Liver (tissue), 9 donors: ENCODE measurements around the gene C1orf21. TPM values are rescaled to one million over a fixed set of nuclear protein-coding genes. Genes with fewer than 3 reads are reported as not detected.

Experiments used
- DNase-seq: peaks from one replicate; pipeline ENCODE4 v3.0.0-alpha.2; 2017; ENCODE audit warnings: low spot score
- H3K27ac ChIP-seq, 2 donors: one replicate each; pipeline ENCODE4 v1.7.0; 2013; ENCODE audit warnings: inconsistent platforms in 2 of 2, low read length in 2 of 2, control low read depth in 1 of 2, low read depth in 1 of 2, mild to moderate bottlenecking in 1 of 2
- H3K27me3 ChIP-seq, 4 donors: one replicate each; pipeline versions ENCODE4 v1.6.1 to v1.7.0; 2013; ENCODE audit warnings: low read length in 3 of 4, inconsistent platforms in 1 of 4, mild to moderate bottlenecking in 1 of 4, moderate library complexity in 1 of 4; ENCODE audit not compliant: control insufficient read depth in 4 of 4, insufficient read depth in 4 of 4
- H3K36me3 ChIP-seq, 4 donors: one replicate each; pipeline versions ENCODE4 v1.6.1 to v1.7.0; 2013; ENCODE audit warnings: low read length in 3 of 4, mild to moderate bottlenecking in 3 of 4, low read depth in 1 of 4, moderate library complexity in 1 of 4; ENCODE audit not compliant: control insufficient read depth in 4 of 4, insufficient read depth in 3 of 4
- H3K4me1 ChIP-seq, 4 donors: one replicate each; pipeline versions ENCODE4 v1.6.1 to v1.7.0; 2013; ENCODE audit warnings: low read length in 3 of 4, mild to moderate bottlenecking in 3 of 4, moderate library complexity in 1 of 4; ENCODE audit not compliant: control insufficient read depth in 4 of 4, insufficient read depth in 4 of 4
- H3K4me3 ChIP-seq, 3 donors: one replicate each; pipeline versions ENCODE4 v1.6.1 to v1.7.0; 2013; ENCODE audit warnings: low read length in 3 of 3, control low read depth in 1 of 3, low read depth in 1 of 3, mild to moderate bottlenecking in 1 of 3
- H3K9ac ChIP-seq, 2 donors: one replicate each; pipeline ENCODE4 v1.7.0; 2013; ENCODE audit warnings: low read length in 2 of 2, mild to moderate bottlenecking in 2 of 2, moderate library complexity in 2 of 2, control low read depth in 1 of 2, low read depth in 1 of 2
- H3K9me3 ChIP-seq, 4 donors: one replicate each; pipeline versions ENCODE4 v1.6.1 to v1.7.0; 2013; ENCODE audit warnings: low read length in 3 of 4; ENCODE audit not compliant: control insufficient read depth in 4 of 4
- CTCF ChIP-seq: fragments of 150-350 bp; IDR thresholded peaks from 2 replicates; pipeline ENCODE4 v1.5.1; 2017; ENCODE audit warnings: improper control_type of control experiment, low read depth, low read length; ENCODE audit not compliant: missing input control
- EGR1 ChIP-seq, 2 donors: IDR thresholded peaks; 2 replicates each; pipeline ENCODE4 v1.6.1; 2016 to 2018; ENCODE audit warnings: antibody characterized with exemption in 2 of 2, low read depth in 2 of 2
- FOXA1 ChIP-seq: IDR thresholded peaks from 2 replicates; pipeline ENCODE4 v1.6.1; 2016; ENCODE audit warnings: antibody characterized with exemption
- GABPA ChIP-seq, 2 donors: IDR thresholded peaks in 1 of 2; conservative IDR thresholded peaks in 1 of 2; 2 replicates each; pipeline ENCODE4 v1.6.1; 2016; ENCODE audit warnings: antibody characterized with exemption in 2 of 2, mild to moderate bottlenecking in 1 of 2, moderate library complexity in 1 of 2
- HNF4A ChIP-seq, 2 donors: conservative IDR thresholded peaks; 2 replicates each; pipeline ENCODE4 v1.6.1; 2016; ENCODE audit warnings: antibody characterized with exemption in 2 of 2, mild to moderate bottlenecking in 2 of 2
- HNF4G ChIP-seq: IDR thresholded peaks from 2 replicates; pipeline ENCODE4 v1.6.1; 2016; ENCODE audit warnings: antibody characterized with exemption
- JUND ChIP-seq, 2 donors: IDR thresholded peaks; 2 replicates each; pipeline ENCODE4 v1.6.1; 2016; ENCODE audit warnings: antibody characterized with exemption in 2 of 2
- NR2F2 ChIP-seq: IDR thresholded peaks from 2 replicates; pipeline ENCODE4 v1.6.1; 2016; ENCODE audit warnings: antibody characterized with exemption
- RXRA ChIP-seq, 2 donors: IDR thresholded peaks; 2 replicates each; pipeline ENCODE4 v1.6.1; 2017 to 2018; ENCODE audit warnings: antibody characterized with exemption in 2 of 2, mild to moderate bottlenecking in 1 of 2
- SP1 ChIP-seq: IDR thresholded peaks from 2 replicates; pipeline ENCODE4 v1.6.1; 2018; ENCODE audit warnings: antibody characterized with exemption, mild to moderate bottlenecking
- TAF1 ChIP-seq: conservative IDR thresholded peaks from 2 replicates; pipeline ENCODE4 v1.6.1; 2016; ENCODE audit warnings: antibody characterized with exemption, mild to moderate bottlenecking
- YY1 ChIP-seq: IDR thresholded peaks from 2 replicates; pipeline ENCODE4 v1.6.1; 2016; ENCODE audit warnings: antibody characterized with exemption, mild to moderate bottlenecking
- WGBS: extraction: QIAGEN DNeasy Blood & Tissue Kit; methylation state at CpG from one replicate; pipeline ENCODE4 v1.1.7; 2013; 5-methylcytosine and 5-hydroxymethylcytosine counted together
- polyA plus RNA-seq, 2 donors: library from polyadenylated mRNA; stranded (reverse) in 1 of 2; unstranded in 1 of 2; fragments of 200-250 nt in 1 of 2; fragments of >200 nt in 1 of 2; fragmentation: Nextera tagmentation in 1 of 2; extraction: Ambion mirVana in 1 of 2; gene quantifications; one replicate each; pipeline versions ENCODE4 v1.2.1 to v1.2.3, GENCODE V29; 2013 to 2015
- total RNA-seq, 2 donors: library from RNA; depleted of rRNA; stranded (reverse); fragments of >200 nt; gene quantifications; one replicate each; pipeline ENCODE4 v1.2.3, GENCODE V29; 2014
- TF ChIP-seq, protein P1 (sequence below): IDR thresholded peaks from 2 replicates; pipeline ENCODE4 v1.6.1; 2016; ENCODE audit warnings: antibody characterized with exemption, mild to moderate bottlenecking
- TF ChIP-seq, protein P2 (sequence below): IDR thresholded peaks from 2 replicates; pipeline ENCODE4 v1.6.1; 2016; ENCODE audit warnings: antibody characterized with exemption
- TF ChIP-seq, protein P3 (sequence below): IDR thresholded peaks from 2 replicates; pipeline ENCODE4 v1.6.1; 2016; ENCODE audit warnings: antibody characterized with exemption
- donor health status: healthy.
- donor health status: healthy.
- donor health status: healthy.
- donor health status: healthy.
- donor health status: healthy.

The C1orf21 gene
- total and polyA plus RNA-seq, 4 donors, result 2.3 to 21.3 (median 13.4) TPM

DNA sequence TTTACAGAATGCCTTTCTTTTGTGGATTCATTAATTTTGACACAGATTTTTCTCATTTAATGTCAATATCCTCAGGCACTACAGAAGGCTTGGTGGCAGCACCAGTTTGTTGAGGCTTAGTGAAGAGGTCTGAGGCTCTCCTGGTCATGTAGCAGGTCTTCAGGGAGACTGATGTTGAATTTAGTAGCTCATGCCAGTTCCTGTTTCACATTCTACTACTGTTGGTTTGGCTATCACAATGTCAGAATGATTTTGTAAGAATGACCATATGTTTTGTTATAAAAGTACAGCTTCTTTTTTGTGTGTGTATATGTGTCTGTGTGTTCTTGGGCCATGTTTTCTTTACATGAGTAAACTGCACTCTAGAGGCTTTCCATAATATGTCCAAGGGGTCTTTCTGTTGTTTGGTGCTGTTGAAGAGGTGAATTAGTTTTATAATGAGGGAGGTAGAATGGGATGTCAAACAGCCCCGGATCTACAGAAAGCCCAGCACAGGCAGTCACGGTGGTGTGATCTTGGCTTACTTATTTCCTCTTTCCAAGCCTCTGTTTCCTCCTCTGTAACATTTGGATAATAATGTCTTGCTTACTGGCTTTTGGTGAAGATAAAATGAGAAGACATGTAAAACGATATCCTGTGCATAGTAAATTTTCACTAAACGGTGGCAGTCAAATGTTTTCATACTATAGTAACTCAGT lies 32.0 kb downstream of the C1orf21 start:
- no peak overlapping the region for H3K4me3 ChIP-seq
- TF ChIP-seq, protein P1, sequence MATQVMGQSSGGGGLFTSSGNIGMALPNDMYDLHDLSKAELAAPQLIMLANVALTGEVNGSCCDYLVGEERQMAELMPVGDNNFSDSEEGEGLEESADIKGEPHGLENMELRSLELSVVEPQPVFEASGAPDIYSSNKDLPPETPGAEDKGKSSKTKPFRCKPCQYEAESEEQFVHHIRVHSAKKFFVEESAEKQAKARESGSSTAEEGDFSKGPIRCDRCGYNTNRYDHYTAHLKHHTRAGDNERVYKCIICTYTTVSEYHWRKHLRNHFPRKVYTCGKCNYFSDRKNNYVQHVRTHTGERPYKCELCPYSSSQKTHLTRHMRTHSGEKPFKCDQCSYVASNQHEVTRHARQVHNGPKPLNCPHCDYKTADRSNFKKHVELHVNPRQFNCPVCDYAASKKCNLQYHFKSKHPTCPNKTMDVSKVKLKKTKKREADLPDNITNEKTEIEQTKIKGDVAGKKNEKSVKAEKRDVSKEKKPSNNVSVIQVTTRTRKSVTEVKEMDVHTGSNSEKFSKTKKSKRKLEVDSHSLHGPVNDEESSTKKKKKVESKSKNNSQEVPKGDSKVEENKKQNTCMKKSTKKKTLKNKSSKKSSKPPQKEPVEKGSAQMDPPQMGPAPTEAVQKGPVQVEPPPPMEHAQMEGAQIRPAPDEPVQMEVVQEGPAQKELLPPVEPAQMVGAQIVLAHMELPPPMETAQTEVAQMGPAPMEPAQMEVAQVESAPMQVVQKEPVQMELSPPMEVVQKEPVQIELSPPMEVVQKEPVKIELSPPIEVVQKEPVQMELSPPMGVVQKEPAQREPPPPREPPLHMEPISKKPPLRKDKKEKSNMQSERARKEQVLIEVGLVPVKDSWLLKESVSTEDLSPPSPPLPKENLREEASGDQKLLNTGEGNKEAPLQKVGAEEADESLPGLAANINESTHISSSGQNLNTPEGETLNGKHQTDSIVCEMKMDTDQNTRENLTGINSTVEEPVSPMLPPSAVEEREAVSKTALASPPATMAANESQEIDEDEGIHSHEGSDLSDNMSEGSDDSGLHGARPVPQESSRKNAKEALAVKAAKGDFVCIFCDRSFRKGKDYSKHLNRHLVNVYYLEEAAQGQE, result no peak
- TF ChIP-seq CTCF (no peak), GABPA (IDR thresholded peaks at IDR 0.05 in 1 of 2, conservative IDR thresholded peaks at IDR 0.05 in 1 of 2) (no peak), JUND (IDR thresholded peaks at IDR 0.05) (no peak), EGR1 (IDR thresholded peaks at IDR 0.05; ENCODE audit: low read depth in 2 of 2) (no peak), NR2F2 (no peak), HNF4A (conservative IDR thresholded peaks at IDR 0.05) (no peak)
- TF ChIP-seq, protein P2, sequence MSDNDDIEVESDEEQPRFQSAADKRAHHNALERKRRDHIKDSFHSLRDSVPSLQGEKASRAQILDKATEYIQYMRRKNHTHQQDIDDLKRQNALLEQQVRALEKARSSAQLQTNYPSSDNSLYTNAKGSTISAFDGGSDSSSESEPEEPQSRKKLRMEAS, result no peak
- no peaks in the 10 kb centered on the region for H3K4me1 ChIP-seq
- DNase-seq, result no peak
- WGBS, result 69% methylated on average over 4 of the region's 4 CpGs
- H3K9me3 ChIP-seq, result no peaks in the 10 kb centered on the region
- no peak overlapping the region for H3K27ac ChIP-seq
- no peak overlapping the region for H3K9ac ChIP-seq
- H3K36me3 ChIP-seq, result no peaks in the 10 kb centered on the region
- H3K27me3 ChIP-seq, result no peaks in the 10 kb centered on the region

DNA sequence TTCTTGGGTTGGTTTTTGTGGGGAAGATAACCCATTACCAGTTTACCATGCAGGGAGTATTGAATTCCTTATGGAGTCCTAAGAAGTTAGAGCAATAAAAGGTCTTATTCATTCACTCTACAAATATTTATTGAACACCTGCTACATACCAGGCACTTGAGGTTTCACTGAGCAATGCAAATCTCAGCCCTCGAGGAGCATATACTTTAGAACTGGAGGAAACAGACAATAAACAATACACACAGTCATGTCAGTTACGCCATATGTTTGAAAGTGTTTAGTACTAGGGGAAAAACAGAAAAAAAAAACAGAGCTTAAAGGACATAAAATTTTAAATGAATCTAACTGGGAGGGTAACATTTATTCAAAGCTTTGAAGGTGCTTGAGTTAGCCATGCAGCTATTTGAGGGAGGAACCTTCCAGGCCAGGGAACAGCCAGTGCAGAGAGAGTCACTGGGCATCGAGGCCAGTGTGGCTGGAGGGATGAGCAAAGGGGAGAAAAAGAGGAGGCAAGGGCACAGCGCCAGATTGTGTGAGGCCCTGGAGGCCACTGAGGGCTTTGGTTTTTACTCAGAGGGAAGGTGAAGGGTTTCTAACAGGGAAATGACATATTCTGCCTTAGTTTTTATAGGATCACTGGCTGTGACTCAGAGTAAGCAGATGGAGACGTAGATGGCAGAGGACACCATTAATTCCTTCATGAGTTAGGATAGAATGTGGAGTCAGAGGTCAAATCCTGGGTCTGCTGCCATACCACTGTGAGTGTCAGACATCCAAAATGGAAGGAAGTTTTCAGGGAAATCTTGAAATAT lies 32.7 kb downstream of the C1orf21 start:
- H3K36me3 ChIP-seq, result no peaks in the 10 kb centered on the region
- TF ChIP-seq, protein P2, result no peak
- no peak for TF ChIP-seq TAF1
- no peak for TF ChIP-seq FOXA1
- TF ChIP-seq, protein P1, result no peak
- no peak for TF ChIP-seq SP1
- TF ChIP-seq EGR1 (IDR thresholded peaks at IDR 0.05; ENCODE audit: low read depth in 2 of 2), result no peak
- no peak for TF ChIP-seq HNF4G
- TF ChIP-seq, protein P3, sequence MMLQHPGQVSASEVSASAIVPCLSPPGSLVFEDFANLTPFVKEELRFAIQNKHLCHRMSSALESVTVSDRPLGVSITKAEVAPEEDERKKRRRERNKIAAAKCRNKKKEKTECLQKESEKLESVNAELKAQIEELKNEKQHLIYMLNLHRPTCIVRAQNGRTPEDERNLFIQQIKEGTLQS, result no peak
- TF ChIP-seq RXRA (IDR thresholded peaks at IDR 0.05), result no peak
- no peak for TF ChIP-seq YY1
- H3K27ac ChIP-seq, result no peak overlapping the region
- H3K9ac ChIP-seq, result no peak overlapping the region
- no peak for DNase-seq
- H3K27me3 ChIP-seq, result no peaks in the 10 kb centered on the region
- H3K4me3 ChIP-seq, result no peak overlapping the region
- H3K4me1 ChIP-seq, result no peaks in the 10 kb centered on the region
- 85% methylated on average over 5 of the region's 5 CpGs for WGBS
- H3K9me3 ChIP-seq, result no peaks in the 10 kb centered on the region
